ENCODE data around the gene DECR2. TPM values are rescaled to one million over a fixed set of nuclear protein-coding genes. Genes with fewer than 3 reads are reported as not detected.
"Not testable (repeated sequence)": the region's sequence is repeated elsewhere in the genome, so short reads cannot be mapped to it uniquely, and the experiment has no call there.

Gene DECR2
- total RNA-seq, 1 donor from 2014 or later, result 18.0 TPM

DNA sequence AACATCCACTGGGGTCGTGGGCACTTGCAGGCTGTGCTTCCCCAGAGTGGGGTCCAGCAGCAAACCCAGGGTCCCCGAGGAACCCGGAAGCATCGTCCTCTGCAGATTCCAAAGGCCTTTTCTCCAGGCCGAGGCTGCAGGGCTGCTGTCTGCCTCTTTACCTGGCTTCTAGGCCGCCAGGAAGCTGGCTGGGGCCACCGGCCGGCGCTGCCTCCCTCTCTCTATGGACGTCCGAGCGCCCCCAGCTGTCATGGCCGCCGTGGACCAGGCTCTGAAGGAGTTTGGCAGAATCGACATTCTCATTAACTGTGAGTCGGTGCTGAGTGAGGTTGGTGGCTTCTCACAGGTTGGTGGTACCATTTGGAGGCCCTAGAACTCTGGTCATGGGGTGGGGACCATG, 5.6 kb downstream of the DECR2 start:
- intact Hi-C loops (cut with micrococcal nuclease), result no loop called here
- Mint-ChIP-seq H3K4me3 (no peak overlapping the region), H3K36me3 (ENCODE audit: low read depth) (no peaks in the 10 kb centered on the region), H3K27ac (no peak overlapping the region), H3K4me1 (ENCODE audit: low read depth) (no peaks in the 10 kb centered on the region), H3K27me3 (ENCODE audit: insufficient read depth) (no peaks in the 10 kb centered on the region), H3K9me3 (no peaks in the 10 kb centered on the region)
- DNase-seq (ENCODE audit: low spot score), result no peak

DNA sequence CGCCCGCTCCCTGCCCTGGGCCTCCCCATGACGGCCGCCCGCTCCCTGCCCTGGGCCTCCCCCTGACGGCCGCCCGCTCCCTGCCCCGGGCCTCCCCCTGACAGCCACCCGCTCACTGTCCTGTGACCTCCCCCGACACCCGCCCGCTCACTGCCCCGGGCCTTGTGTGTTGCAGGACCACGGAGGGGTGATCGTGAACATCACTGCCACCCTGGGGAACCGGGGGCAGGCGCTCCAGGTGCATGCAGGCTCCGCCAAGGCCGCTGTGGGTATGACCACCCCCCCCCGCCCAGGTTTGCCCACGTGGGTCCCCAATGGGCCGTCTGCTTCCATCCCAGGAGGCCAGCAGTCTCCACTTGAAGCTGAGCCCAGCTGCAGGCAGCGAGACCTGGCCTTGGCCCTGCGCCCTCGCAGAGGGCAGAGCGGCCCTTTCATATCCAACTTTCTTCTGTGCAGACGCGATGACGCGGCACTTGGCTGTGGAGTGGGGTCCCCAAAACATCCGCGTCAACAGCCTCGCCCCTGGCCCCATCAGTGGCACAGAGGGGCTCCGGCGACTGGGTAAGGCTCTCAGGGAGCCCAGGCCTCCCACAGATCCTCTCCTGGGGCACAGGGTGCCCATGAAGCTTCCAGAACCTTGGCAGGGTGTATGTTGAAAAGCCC, 9.0 kb downstream of the DECR2 start:
- Mint-ChIP-seq H3K36me3 (ENCODE audit: low read depth) (no peaks in the 10 kb centered on the region), H3K27ac (no peak overlapping the region), H3K27me3 (ENCODE audit: insufficient read depth) (no peaks in the 10 kb centered on the region), H3K4me3 (no peak overlapping the region), H3K4me1 (ENCODE audit: low read depth) (no peaks in the 10 kb centered on the region), H3K9me3 (no peaks in the 10 kb centered on the region)
- no peak for DNase-seq (ENCODE audit: low spot score)
- intact Hi-C loops (cut with micrococcal nuclease), result no loop called here

DNA sequence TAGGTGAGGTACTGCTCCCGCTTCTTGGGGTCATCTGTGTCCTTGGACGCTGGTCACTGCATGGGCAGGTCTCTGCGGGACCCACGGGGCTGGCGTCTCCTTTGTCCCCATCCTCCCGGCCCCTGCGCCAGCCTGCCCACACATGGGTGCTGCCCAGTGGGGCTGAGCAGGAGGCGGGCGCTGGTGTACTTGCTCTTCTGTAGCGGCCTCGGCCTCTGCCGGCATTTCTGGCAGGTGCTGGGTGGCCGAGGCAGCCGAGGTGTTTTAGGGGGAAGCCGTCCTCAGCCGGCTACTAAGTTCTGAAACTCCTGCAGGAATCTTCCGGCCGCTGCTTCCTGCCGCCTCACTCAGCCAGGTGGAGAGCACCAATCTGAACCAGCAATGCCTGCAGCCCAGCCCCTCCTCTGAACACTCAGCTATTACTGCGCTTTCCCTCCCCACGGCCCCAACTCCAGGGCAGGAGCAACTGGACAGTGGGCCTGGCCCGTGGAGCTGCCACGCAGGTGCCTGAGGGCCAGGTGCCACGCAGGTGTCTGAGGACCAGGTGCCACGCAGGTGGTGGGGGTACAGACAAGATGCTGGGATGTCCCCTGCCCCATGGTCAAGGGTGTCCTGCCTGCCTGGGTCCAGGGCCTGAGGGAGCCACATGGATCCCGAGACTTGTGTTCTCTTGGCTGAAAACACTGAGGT, 10.0 kb downstream of the DECR2 start:
- intact Hi-C loops (cut with micrococcal nuclease), result no loop called here
- H3K4me3 Mint-ChIP-seq, result no peak overlapping the region
- H3K27ac Mint-ChIP-seq, result no peak overlapping the region
- no peaks in the 10 kb centered on the region for H3K36me3 Mint-ChIP-seq (ENCODE audit: low read depth)
- no peak for DNase-seq (ENCODE audit: low spot score)
- no peaks in the 10 kb centered on the region for H3K9me3 Mint-ChIP-seq
- H3K4me1 Mint-ChIP-seq (ENCODE audit: low read depth), result no peaks in the 10 kb centered on the region
- no peaks in the 10 kb centered on the region for H3K27me3 Mint-ChIP-seq (ENCODE audit: insufficient read depth)

DNA sequence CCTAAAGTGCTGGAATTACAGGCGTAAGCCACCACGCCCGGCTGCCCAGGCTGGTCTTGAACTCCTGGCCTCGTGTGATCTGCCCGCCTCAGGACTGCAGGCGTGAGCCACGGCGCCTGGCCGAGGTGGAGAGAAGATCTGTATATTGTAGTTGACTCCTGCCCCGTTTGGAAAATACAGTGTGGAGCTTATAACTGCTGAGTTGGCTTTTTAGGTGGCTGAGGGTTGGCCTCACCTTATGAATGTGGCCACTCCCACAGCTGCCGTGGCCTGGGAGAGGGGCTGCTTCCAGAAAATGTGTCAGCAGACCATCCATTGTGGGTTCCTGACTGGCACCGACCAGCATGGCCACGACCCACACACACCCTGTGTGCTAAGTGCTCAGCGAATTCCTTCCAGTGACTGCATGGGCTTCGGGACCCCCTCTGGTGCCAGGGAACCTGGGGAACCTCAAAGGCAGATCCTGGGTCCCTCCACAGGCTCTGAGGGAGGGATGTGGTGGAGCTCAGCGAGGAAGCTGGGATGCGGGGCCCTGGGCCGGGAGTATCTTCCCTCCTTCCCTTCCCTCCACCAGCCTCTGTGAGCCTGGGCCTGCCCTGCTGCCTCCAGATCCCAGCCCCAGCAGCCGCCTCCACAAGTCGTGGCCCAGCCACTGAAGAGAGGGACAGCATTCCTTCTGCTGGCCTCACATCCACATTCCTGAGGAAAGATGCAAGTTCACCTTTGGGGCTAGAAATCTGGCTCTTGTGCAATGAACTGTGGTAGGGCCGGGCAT, 12.9 kb downstream of the DECR2 start:
- H3K9me3 Mint-ChIP-seq, result no peaks in the 10 kb centered on the region
- DNase-seq (ENCODE audit: low spot score), result no peak
- no peaks in the 10 kb centered on the region for H3K36me3 Mint-ChIP-seq (ENCODE audit: low read depth)
- intact Hi-C loops (cut with micrococcal nuclease), result no loop called here
- no peak overlapping the region for H3K4me3 Mint-ChIP-seq
- H3K27me3 Mint-ChIP-seq (ENCODE audit: insufficient read depth), result no peaks in the 10 kb centered on the region
- H3K4me1 Mint-ChIP-seq (ENCODE audit: low read depth), result no peaks in the 10 kb centered on the region
- H3K27ac Mint-ChIP-seq, result no peak overlapping the region

DNA sequence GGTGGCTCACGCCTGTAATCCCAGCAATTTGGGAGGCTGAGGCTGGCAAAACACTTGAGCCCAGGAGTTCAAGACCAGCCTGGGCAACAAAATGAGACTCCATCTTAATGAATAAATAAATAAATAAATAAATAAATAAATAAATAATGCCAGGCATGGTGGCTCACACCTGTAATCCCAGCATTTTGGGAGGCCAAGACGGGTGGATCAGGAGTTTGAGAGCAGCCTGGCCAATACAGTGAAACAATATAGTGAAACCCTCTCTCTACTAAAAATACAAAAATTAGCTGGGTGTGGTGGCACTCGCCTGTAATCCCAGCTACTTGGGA, 13.4 kb downstream of the DECR2 start:
- H3K27ac Mint-ChIP-seq; DNase-seq (ENCODE audit: low spot score); H3K36me3 Mint-ChIP-seq (ENCODE audit: low read depth); intact Hi-C loops (cut with micrococcal nuclease); H3K4me3 Mint-ChIP-seq; H3K27me3 Mint-ChIP-seq (ENCODE audit: insufficient read depth); H3K4me1 Mint-ChIP-seq (ENCODE audit: low read depth); H3K9me3 Mint-ChIP-seq: not testable (repeated sequence)

DNA sequence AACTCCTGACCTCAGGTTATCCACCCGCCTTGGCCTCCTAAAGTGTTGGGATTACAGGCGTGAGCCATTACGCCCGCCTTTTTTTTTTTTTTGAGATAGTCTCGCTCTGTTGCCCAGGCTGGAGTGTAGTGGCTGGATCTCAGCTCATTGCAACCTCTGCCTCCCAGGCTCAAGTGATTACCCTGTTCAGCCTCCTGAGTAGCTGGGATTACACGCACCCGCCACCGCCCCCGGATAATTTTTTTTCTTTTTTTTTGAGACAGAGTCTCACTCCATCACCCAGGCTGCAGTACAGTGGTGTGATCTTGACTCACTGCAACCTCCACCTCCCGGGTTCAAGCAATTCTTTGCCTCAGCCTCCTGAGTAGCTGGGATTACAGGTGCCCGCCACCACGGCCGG, 20.5 kb downstream of the DECR2 start:
- H3K9me3 Mint-ChIP-seq; intact Hi-C loops (cut with micrococcal nuclease); H3K4me3 Mint-ChIP-seq; DNase-seq (ENCODE audit: low spot score); H3K27ac Mint-ChIP-seq; H3K36me3 Mint-ChIP-seq (ENCODE audit: low read depth): not testable (repeated sequence)
- peaks cover 15% of the 10 kb centered on the region for H3K4me1 Mint-ChIP-seq (ENCODE audit: low read depth)
- peaks cover 18% of the 10 kb centered on the region for H3K27me3 Mint-ChIP-seq (ENCODE audit: insufficient read depth)

DNA sequence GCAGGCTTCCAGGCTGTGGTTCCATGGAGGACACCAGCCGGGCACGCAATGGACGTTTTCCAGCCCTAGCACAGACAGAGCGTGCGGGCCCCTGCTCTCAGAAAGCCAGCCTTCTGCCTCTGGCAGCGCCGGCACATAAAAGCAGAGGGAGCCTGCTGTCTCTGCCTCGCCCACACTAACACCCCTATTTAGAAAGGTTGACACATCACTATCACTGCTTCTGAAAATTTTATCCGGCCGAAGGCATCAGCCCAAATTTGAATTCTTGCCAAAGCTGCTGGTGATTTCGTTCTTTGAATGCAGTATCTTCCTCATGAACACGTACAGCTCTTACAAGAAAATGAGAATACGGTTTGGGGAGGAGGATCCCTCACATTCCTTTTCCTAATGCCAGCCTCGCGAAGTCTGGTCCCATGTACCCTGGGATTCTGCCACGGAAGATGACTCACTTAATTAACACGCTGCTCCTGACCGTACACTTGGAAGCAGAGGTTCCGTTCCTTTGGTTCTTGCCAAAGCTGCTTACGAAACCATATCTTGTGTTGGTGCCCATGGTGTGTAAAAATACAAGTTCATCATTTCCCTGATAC, 22.4 kb downstream of the DECR2 start:
- H3K9me3 Mint-ChIP-seq, result no peaks in the 10 kb centered on the region
- H3K36me3 Mint-ChIP-seq (ENCODE audit: low read depth), result peaks cover 6% of the 10 kb centered on the region
- peak overlapping the region; percentile 71 for H3K4me3 Mint-ChIP-seq
- intact Hi-C loops (cut with micrococcal nuclease), result no loop called here
- no peak for DNase-seq (ENCODE audit: low spot score)
- peaks cover 18% of the 10 kb centered on the region for H3K27me3 Mint-ChIP-seq (ENCODE audit: insufficient read depth)
- no peak overlapping the region for H3K27ac Mint-ChIP-seq
- H3K4me1 Mint-ChIP-seq (ENCODE audit: low read depth), result peaks cover 32% of the 10 kb centered on the region

DNA sequence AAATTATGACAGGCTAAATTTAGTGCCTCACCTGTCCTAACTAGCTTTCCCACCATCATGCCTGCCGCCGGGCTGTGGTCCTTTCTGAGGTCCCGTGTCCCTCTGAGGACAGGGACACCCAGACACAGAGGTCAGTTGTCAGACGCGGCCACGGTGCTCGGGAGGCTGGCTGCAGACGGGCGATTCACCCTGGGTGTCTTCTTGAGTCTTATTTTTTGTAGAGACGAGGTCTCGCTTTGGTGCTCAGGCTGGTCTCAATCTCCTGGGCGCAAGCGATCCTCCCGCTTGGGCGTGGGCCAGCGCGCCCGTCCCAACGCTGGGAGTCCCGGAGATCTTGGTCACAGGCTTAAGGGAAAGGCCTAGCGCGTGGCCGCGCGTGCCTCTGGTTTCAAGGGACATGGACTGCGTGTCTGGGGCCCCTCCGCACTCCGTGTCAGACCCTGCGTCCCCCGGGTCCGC, 23.0 kb downstream of the DECR2 start:
- peaks cover 6% of the 10 kb centered on the region for H3K36me3 Mint-ChIP-seq (ENCODE audit: low read depth)
- H3K4me1 Mint-ChIP-seq (ENCODE audit: low read depth), result peaks cover 32% of the 10 kb centered on the region
- H3K4me3 Mint-ChIP-seq, result peak overlapping the region; percentile 71
- H3K9me3 Mint-ChIP-seq, result no peaks in the 10 kb centered on the region
- no peak for DNase-seq (ENCODE audit: low spot score)
- no peak overlapping the region for H3K27ac Mint-ChIP-seq
- H3K27me3 Mint-ChIP-seq (ENCODE audit: insufficient read depth), result peaks cover 18% of the 10 kb centered on the region
- intact Hi-C loops (cut with micrococcal nuclease), result loop anchor here (1.0 kb wide), 5 partner anchors 22 to 212 kb away; partner anchors contain the start of genes METTL26 and PGAP6

DNA sequence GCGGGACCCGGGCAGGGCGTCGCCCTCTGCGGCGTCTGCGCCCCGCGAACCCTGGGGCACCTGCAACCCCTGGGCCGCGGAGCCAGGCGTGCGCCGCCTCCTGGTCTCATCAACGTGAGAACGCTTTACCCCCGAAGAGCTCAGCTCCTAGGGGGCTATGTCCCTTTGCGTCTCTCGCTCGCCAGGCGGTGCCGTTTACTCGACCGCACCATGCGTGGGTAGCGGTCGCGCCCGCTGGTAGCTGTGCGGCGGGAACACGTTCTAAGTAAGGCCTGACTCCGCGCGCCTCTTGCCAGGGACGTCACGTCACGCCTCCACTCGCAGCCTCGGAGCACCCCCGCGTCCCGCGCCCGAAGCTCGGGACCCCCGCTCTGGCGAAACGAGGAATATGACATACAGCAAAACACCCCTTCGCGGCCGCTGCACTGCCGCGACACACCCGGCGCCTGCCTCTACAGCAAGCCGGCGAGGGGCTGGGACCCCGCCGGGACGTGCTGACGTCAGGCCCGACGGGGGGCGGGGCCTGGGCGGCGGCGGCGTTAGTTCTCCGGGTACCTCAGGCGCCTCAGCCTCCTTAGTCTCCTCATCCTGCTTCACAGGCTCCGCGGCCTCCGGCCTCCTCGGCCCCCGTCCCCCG, 23.5 kb downstream of the DECR2 start, which contains the start of gene RAB11FIP3:
RAB11FIP3 (plus strand) TSS at position 568 of the 637 bp plus-strand sequence. CDS start 358 bp downstream, outside the sequence.
- intact Hi-C loops (cut with micrococcal nuclease), result loop anchor here (1.0 kb wide), 5 partner anchors 23 to 211 kb away; partner anchors contain the start of genes METTL26 and PGAP6
- H3K27ac Mint-ChIP-seq, result peak within 1 kb of the TSS; percentile 88
- peaks cover 16% of the 10 kb centered on the region for H3K27me3 Mint-ChIP-seq (ENCODE audit: insufficient read depth)
- DNase-seq (ENCODE audit: low spot score), result peak; percentile 83
- H3K36me3 Mint-ChIP-seq (ENCODE audit: low read depth), result peaks cover 6% of the 10 kb centered on the region
- H3K4me1 Mint-ChIP-seq (ENCODE audit: low read depth), result peaks cover 32% of the 10 kb centered on the region
- peak within 1 kb of the TSS; percentile 84 for H3K4me3 Mint-ChIP-seq
- no peaks in the 10 kb centered on the region for H3K9me3 Mint-ChIP-seq

DNA sequence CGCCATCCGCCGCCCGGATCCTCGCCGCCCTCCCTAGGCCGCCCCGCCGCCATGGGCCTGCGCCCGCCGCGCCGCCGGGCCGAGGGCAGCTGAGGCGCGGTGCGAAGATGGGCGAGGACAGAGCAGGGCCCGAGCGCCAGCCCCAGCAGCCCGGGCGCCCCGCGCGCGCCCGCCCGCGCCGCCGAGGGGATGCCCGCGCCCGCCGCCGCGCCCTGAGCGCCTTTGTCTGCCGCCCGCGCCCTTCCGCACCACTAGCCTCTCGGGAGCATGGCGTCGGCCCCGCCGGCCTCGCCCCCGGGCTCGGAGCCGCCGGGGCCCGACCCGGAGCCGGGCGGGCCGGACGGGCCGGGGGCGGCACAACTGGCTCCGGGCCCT, 24.0 kb downstream of the DECR2 start:
- intact Hi-C loops (cut with micrococcal nuclease), result loop anchor here (1.0 kb wide), 5 partner anchors 23 to 211 kb away; partner anchors contain the start of genes METTL26 and PGAP6
- H3K4me3 Mint-ChIP-seq, result peak overlapping the region; percentile 84
- no peak for DNase-seq (ENCODE audit: low spot score)
- H3K4me1 Mint-ChIP-seq (ENCODE audit: low read depth), result peaks cover 32% of the 10 kb centered on the region
- H3K27ac Mint-ChIP-seq, result no peak overlapping the region
- peaks cover 15% of the 10 kb centered on the region for H3K27me3 Mint-ChIP-seq (ENCODE audit: insufficient read depth)
- no peaks in the 10 kb centered on the region for H3K9me3 Mint-ChIP-seq
- H3K36me3 Mint-ChIP-seq (ENCODE audit: low read depth), result peaks cover 6% of the 10 kb centered on the region

DNA sequence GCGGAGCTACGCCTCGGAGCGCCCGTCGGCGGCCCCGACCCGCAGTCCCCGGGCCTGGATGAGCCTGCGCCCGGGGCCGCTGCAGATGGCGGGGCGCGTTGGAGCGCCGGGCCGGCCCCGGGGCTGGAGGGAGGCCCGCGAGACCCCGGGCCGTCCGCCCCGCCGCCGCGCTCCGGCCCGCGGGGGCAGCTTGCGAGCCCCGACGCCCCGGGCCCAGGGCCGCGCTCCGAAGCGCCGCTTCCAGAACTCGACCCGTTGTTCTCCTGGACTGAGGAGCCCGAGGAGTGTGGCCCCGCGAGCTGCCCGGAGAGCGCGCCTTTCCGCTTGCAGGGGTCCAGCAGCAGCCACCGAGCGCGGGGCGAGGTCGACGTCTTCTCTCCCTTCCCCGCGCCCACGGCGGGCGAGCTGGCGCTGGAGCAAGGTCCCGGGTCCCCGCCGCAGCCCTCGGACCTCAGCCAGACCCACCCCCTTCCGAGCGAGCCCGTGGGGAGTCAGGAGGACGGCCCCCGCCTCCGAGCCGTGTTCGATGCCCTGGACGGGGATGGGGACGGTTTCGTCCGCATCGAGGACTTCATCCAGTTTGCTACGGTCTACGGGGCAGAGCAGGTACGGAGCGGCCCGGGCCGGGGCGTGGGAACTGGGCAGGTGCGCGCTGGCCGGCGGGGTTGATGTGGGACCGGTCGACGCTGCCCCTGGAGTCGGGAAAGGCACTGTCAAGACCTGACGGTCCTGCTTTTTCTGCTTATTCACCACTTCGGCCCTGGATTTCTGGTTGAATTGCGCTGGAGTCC, 24.6 kb downstream of the DECR2 start:
- Mint-ChIP-seq H3K4me1 (ENCODE audit: low read depth) (peaks cover 32% of the 10 kb centered on the region), H3K9me3 (no peaks in the 10 kb centered on the region), H3K27me3 (ENCODE audit: insufficient read depth) (peaks cover 11% of the 10 kb centered on the region), H3K36me3 (ENCODE audit: low read depth) (peaks cover 6% of the 10 kb centered on the region), H3K4me3 (peak overlapping the region; percentile 82), H3K27ac (peak overlapping the region; percentile 52)
- intact Hi-C loops (cut with micrococcal nuclease), result no loop called here
- DNase-seq (ENCODE audit: low spot score), result no peak

DNA sequence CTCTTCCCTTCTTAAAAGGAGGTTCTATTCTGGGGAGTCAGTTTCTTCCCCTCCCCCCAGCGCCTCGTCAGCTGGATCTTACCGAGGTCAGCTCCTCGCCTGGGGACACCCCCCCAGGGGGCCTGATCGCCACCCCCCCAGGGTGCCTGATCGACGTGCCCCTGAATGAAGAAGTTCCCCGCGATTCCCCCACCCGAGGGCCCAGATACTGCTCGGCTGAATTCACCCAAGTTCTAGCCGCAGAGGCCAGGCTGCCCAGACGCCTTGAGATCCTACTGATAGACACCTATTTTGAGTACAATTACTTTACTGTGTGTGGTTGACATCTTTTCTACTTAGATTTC, 25.2 kb downstream of the DECR2 start:
- peaks cover 6% of the 10 kb centered on the region for H3K36me3 Mint-ChIP-seq (ENCODE audit: low read depth)
- intact Hi-C loops (cut with micrococcal nuclease), result no loop called here
- H3K27ac Mint-ChIP-seq, result peak overlapping the region; percentile 52
- peaks cover 11% of the 10 kb centered on the region for H3K27me3 Mint-ChIP-seq (ENCODE audit: insufficient read depth)
- H3K4me1 Mint-ChIP-seq (ENCODE audit: low read depth), result peaks cover 32% of the 10 kb centered on the region
- H3K4me3 Mint-ChIP-seq, result peak overlapping the region; percentile 82
- H3K9me3 Mint-ChIP-seq, result no peaks in the 10 kb centered on the region
- DNase-seq (ENCODE audit: low spot score), result no peak
